Fibroblast of lung (primary cell): ENCODE results near the gene DLK2. TPM values are rescaled to one million over a fixed set of nuclear protein-coding genes. Genes with fewer than 3 reads are reported as not detected.

Source experiments
- DNase-seq, 2 donors: peaks; one replicate each; pipeline versions ENCODE4 v3.0.0 to v3.0.0-alpha.2; 2010; ENCODE audit warnings: low read depth in 2 of 2
- H2AFZ ChIP-seq: 2 replicates; pipeline ENCODE4 v1.5.1; 2012; ENCODE audit warnings: low read length, control low read depth, inconsistent platforms
- H3K27ac ChIP-seq: 2 replicates; pipeline ENCODE4 v1.5.1; 2011; ENCODE audit warnings: low read length, control low read depth; ENCODE audit not compliant: insufficient read depth
- H3K27me3 ChIP-seq: 2 replicates; pipeline ENCODE4 v1.5.1; 2011; ENCODE audit warnings: mild to moderate bottlenecking, low read length; ENCODE audit not compliant: control insufficient read depth, insufficient read depth
- H3K36me3 ChIP-seq: 2 replicates; pipeline ENCODE4 v1.5.1; 2011; ENCODE audit warnings: low read length; ENCODE audit not compliant: control insufficient read depth, insufficient read depth
- H3K4me1 ChIP-seq: 2 replicates; pipeline ENCODE4 v1.5.1; 2011; ENCODE audit warnings: low read length; ENCODE audit not compliant: control insufficient read depth, insufficient read depth; ENCODE audit errors: extremely low read depth
- H3K4me2 ChIP-seq: 2 replicates; pipeline ENCODE4 v1.5.1; 2011; ENCODE audit warnings: low read length, control low read depth; ENCODE audit not compliant: insufficient read depth; ENCODE audit errors: extremely low read depth
- H3K4me3 ChIP-seq, 4 experiments: fragments of 200-600 bp in 1 of 4; sonication (generic) in 1 of 4; replicated peaks in 1 of 4; 2 replicates each; pipeline ENCODE4 v1.5.1; 2011 to 2016; ENCODE audit warnings: low read length in 4 of 4, low read depth in 3 of 4, mild to moderate bottlenecking in 3 of 4, control low read depth in 2 of 4, inconsistent platforms in 1 of 4, mixed read lengths in 1 of 4; ENCODE audit not compliant: insufficient read depth in 1 of 4; ENCODE audit errors: control extremely low read depth in 1 of 4
- H3K79me2 ChIP-seq: 2 replicates; pipeline ENCODE4 v1.5.1; 2012; ENCODE audit warnings: mild to moderate bottlenecking, low read length, inconsistent platforms; ENCODE audit not compliant: control insufficient read depth, insufficient read depth
- H3K9ac ChIP-seq: 2 replicates; pipeline ENCODE4 v1.5.1; 2011; ENCODE audit warnings: mild to moderate bottlenecking, low read length, control low read depth; ENCODE audit not compliant: insufficient read depth
- H3K9me3 ChIP-seq: 2 replicates; pipeline ENCODE4 v1.5.1; 2012; ENCODE audit warnings: low read depth, low read length; ENCODE audit not compliant: control insufficient read depth, insufficient read depth
- H4K20me1 ChIP-seq: 2 replicates; pipeline ENCODE4 v1.5.1; 2011; ENCODE audit warnings: low read length; ENCODE audit not compliant: control insufficient read depth, insufficient read depth; ENCODE audit errors: extremely low read depth
- EZH2 ChIP-seq: IDR thresholded peaks from 2 replicates; pipeline ENCODE4 v1.5.1; 2012; ENCODE audit warnings: low read length, control low read depth, mild to moderate bottlenecking; ENCODE audit errors: missing control alignments
- polyA plus RNA-seq, 2 donors: library from polyadenylated mRNA; depleted of rRNA in 1 of 2; stranded (reverse) in 1 of 2; unstranded in 1 of 2; fragments of >200 nt; gene quantifications; 2 replicates each; pipeline ENCODE4 v1.2.1, GENCODE V29; 2011 to 2012; ENCODE audit warnings: missing spikeins in 1 of 2
- total RNA-seq: library from RNA; depleted of rRNA; stranded (reverse); fragments of >200 nt; gene quantifications from 2 replicates; pipeline ENCODE4 v1.2.1, GENCODE V29; 2014
- TF ChIP-seq, protein P1 (sequence below), 2 donors: IDR thresholded peaks in 1 of 2; conservative IDR thresholded peaks in 1 of 2; 1 replicate in 1 of 2; 2 replicates in 1 of 2; pipeline ENCODE4 v1.5.1; 2011 to 2012; ENCODE audit warnings: low read length in 2 of 2, control low read depth in 1 of 2, inconsistent platforms in 1 of 2, low read depth in 1 of 2, mild to moderate bottlenecking in 1 of 2

Gene DLK2
- total and polyA plus RNA-seq, 2 donors (not counting 1 experiment from before 2014, with no cell fraction given): 0.17 to 0.23 TPM

DNA sequence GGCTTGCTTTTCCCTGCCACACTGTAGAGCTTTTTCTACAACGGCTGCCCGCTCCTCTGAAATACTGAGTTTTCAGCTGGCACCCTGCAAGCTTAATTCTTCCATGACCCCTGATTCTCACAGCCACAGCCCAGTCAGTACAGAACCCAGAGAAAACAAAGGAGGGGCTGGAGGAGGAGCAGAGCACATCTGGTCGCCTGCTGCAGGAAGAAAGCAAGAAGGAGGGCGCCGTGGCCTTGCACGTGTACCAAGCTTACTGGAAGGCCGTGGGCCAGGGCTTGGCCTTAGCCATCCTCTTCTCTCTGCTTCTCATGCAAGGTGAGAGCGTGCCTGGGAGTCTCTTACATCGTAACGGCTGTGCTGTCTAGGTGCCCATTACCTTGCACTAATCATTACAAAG lies 11.3 kb downstream of the DLK2 start:
- DNase-seq: no peak
- Histone ChIP-seq H4K20me1 (no peaks in the 10 kb centered on the region), H3K9me3 (no peaks in the 10 kb centered on the region), H3K36me3 (peaks cover 6% of the 10 kb centered on the region), H3K27me3 (no peaks in the 10 kb centered on the region), H3K4me3 (no peak overlapping the region), H3K27ac (no peak overlapping the region), H2AFZ (no peak overlapping the region), H3K4me2 (no peak overlapping the region), H3K79me2 (no peaks in the 10 kb centered on the region), H3K9ac (no peak overlapping the region), H3K4me1 (no peaks in the 10 kb centered on the region)
- TF ChIP-seq, protein P1, sequence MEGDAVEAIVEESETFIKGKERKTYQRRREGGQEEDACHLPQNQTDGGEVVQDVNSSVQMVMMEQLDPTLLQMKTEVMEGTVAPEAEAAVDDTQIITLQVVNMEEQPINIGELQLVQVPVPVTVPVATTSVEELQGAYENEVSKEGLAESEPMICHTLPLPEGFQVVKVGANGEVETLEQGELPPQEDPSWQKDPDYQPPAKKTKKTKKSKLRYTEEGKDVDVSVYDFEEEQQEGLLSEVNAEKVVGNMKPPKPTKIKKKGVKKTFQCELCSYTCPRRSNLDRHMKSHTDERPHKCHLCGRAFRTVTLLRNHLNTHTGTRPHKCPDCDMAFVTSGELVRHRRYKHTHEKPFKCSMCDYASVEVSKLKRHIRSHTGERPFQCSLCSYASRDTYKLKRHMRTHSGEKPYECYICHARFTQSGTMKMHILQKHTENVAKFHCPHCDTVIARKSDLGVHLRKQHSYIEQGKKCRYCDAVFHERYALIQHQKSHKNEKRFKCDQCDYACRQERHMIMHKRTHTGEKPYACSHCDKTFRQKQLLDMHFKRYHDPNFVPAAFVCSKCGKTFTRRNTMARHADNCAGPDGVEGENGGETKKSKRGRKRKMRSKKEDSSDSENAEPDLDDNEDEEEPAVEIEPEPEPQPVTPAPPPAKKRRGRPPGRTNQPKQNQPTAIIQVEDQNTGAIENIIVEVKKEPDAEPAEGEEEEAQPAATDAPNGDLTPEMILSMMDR (conservative IDR thresholded peaks at IDR 0.05 in 1 of 2, IDR thresholded peaks at IDR 0.05 in 1 of 2; ENCODE audit: low read depth in 1 of 2, low read length in 2 of 2): no peak
- no peak for TF ChIP-seq EZH2

DNA sequence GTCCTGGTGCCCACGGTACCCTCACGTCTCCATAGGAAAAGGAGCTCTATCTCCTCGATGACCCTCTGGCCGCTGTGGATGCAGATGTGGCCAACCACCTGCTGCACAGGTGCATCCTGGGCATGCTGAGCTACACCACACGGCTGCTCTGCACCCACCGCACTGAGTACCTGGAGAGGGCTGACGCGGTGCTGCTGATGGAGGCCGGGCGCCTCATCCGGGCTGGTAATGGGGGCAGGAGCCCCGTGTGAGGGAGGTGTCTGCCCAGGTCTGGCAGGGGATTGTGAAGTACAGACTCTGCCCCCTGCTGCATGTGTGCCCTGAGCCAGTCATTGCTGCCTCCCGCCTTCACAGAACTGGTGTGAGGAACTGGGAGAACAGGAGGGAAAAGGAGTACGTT lies 12.4 kb downstream of the DLK2 start:
- Histone ChIP-seq H3K27me3 (no peaks in the 10 kb centered on the region), H3K79me2 (no peaks in the 10 kb centered on the region), H3K4me3 (no peak overlapping the region), H3K9ac (no peak overlapping the region), H4K20me1 (no peaks in the 10 kb centered on the region), H3K9me3 (no peaks in the 10 kb centered on the region), H2AFZ (no peak overlapping the region), H3K27ac (no peak overlapping the region), H3K36me3 (peaks cover 8% of the 10 kb centered on the region), H3K4me1 (no peaks in the 10 kb centered on the region), H3K4me2 (no peak overlapping the region)
- DNase-seq: no peak
- no peak for TF ChIP-seq EZH2
- TF ChIP-seq, protein P1 (conservative IDR thresholded peaks at IDR 0.05 in 1 of 2, IDR thresholded peaks at IDR 0.05 in 1 of 2; ENCODE audit: low read depth in 1 of 2, low read length in 2 of 2): no peak

DNA sequence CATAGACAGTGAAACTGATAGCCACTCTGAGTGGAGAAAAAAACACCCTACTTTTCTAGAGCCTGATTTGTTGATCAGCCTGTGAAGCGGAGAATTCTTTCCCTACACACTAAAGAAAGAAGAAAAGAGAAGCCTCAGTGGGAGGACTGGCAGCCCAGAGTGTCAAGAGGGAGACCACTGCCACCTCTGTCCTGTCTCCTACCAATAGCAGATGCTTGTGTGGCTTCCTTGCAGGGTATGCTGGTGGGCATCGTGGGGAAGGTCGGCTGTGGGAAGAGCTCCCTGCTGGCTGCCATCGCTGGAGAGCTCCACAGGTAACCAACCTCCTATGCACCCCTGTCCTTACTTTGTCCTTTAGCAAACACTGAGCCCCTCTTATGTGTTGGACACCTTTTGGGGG lies 17.6 kb downstream of the DLK2 start:
- no peaks in the 10 kb centered on the region for H3K27me3 ChIP-seq
- H3K4me2 ChIP-seq: no peak overlapping the region
- H2AFZ ChIP-seq: no peak overlapping the region
- H3K9me3 ChIP-seq: no peaks in the 10 kb centered on the region
- no peak for DNase-seq
- no peaks in the 10 kb centered on the region for H3K79me2 ChIP-seq
- peaks cover 13% of the 10 kb centered on the region for H3K36me3 ChIP-seq
- H3K27ac ChIP-seq: no peak overlapping the region
- no peaks in the 10 kb centered on the region for H4K20me1 ChIP-seq
- peaks cover 14% of the 10 kb centered on the region for H3K4me1 ChIP-seq
- H3K4me3 ChIP-seq: no peak overlapping the region
- H3K9ac ChIP-seq: no peak overlapping the region
- TF ChIP-seq, protein P1 (conservative IDR thresholded peaks at IDR 0.05 in 1 of 2, IDR thresholded peaks at IDR 0.05 in 1 of 2; ENCODE audit: low read depth in 1 of 2, low read length in 2 of 2): no peak
- no peak for TF ChIP-seq EZH2
